Endothelial cell of umbilical vein (primary cell): ENCODE results near the gene STARD9. TPM values are rescaled to one million over a fixed set of nuclear protein-coding genes. Genes with fewer than 3 reads are reported as not detected.

ENCODE experiments used
- BruUV-seq: library from RNA; stranded (reverse); fragments of 400-500 nt; replicated peaks from 2 replicates; lab custom pipeline; 2021; lab: Mats Ljungman, UMichigan
- CTCF ChIA-PET: fragments of 300-600, 350-600 bp; sonication (Branson Sonifier 250); formaldehyde crosslinking; loops from one replicate; lab custom pipeline; 2021; ENCODE audit warnings: antibody characterized with exemption, inconsistent platforms; lab: Charles Lee
- POLR2A ChIA-PET: fragments of 300-600, 350-600 bp; sonication (Branson Sonifier 250); formaldehyde crosslinking; loops from one replicate; lab custom pipeline; 2021; ENCODE audit warnings: antibody characterized with exemption, inconsistent platforms; lab: Charles Lee
- DNase-seq: peaks from one replicate; pipeline ENCODE4 v3.0.0-alpha.2; 2011; ENCODE audit warnings: low read depth, low spot score
- FAIRE-seq: peaks from 2 replicates; lab custom pipeline; 2011; peaks lifted over from hg19 to GRCh38; lab: Jason Lieb, UNC
- H2AFZ ChIP-seq: 2 replicates; pipeline ENCODE4 v1.6.0; 2012; ENCODE audit warnings: low read depth, low read length, control low read depth, inconsistent platforms
- H3K27ac ChIP-seq: 2 replicates; pipeline ENCODE4 v1.5.1; 2011; ENCODE audit warnings: low read depth, mild to moderate bottlenecking, control low read depth, low read length, moderate library complexity; ENCODE audit not compliant: insufficient read depth
- H3K27me3 ChIP-seq, 2 experiments: 2 replicates each; pipeline versions ENCODE4 v1.6.0 to v1.6.1; 2011; ENCODE audit warnings: low read length in 2 of 2, mixed read lengths in 1 of 2; ENCODE audit not compliant: control insufficient read depth in 2 of 2, insufficient read depth in 2 of 2
- H3K36me3 ChIP-seq, 2 experiments: 2 replicates in 1 of 2; 3 replicates in 1 of 2; pipeline ENCODE4 v1.5.1; 2011; ENCODE audit warnings: low read length in 2 of 2, mild to moderate bottlenecking in 1 of 2, moderate library complexity in 1 of 2; ENCODE audit not compliant: control insufficient read depth in 2 of 2, insufficient read depth in 2 of 2; ENCODE audit errors: extremely low read depth in 1 of 2
- H3K4me1 ChIP-seq: 3 replicates; pipeline ENCODE4 v1.5.1; 2011; ENCODE audit warnings: mild to moderate bottlenecking, low read length; ENCODE audit not compliant: control insufficient read depth, insufficient read depth; ENCODE audit errors: extremely low read depth
- H3K4me2 ChIP-seq: 2 replicates; pipeline ENCODE4 v1.6.1; 2011; ENCODE audit warnings: low read length, control low read depth, mixed read lengths; ENCODE audit not compliant: insufficient read depth
- H3K4me3 ChIP-seq, 3 experiments: fragments of 200-600 bp in 1 of 3; sonication (generic), shearing (Covaris generic) in 1 of 3; replicated peaks in 1 of 3; 2 replicates each; pipeline ENCODE4 v1.5.1; 2011 to 2016; ENCODE audit warnings: control low read depth in 3 of 3, low read length in 3 of 3, mild to moderate bottlenecking in 2 of 3, inconsistent platforms in 1 of 3, low read depth in 1 of 3, moderate library complexity in 1 of 3; ENCODE audit not compliant: insufficient read depth in 1 of 3
- H3K79me2 ChIP-seq: 2 replicates; pipeline ENCODE4 v1.6.0; 2012; ENCODE audit warnings: low read length, inconsistent platforms; ENCODE audit not compliant: control insufficient read depth, insufficient read depth
- H3K9ac ChIP-seq: replicated peaks from 2 replicates; pipeline ENCODE3; 2011; ENCODE audit warnings: low read length, control low read depth; ENCODE audit not compliant: insufficient read depth; ENCODE audit errors: extremely low read depth
- H3K9me1 ChIP-seq: replicated peaks from 3 replicates; pipeline ENCODE4 v1.6.0; 2011; ENCODE audit warnings: mild to moderate bottlenecking, low read length; ENCODE audit not compliant: control insufficient read depth, insufficient read depth; ENCODE audit errors: extremely low read depth
- H3K9me3 ChIP-seq: replicated peaks from 2 replicates; pipeline ENCODE4 v1.5.1; 2012; ENCODE audit warnings: low read length, inconsistent platforms; ENCODE audit not compliant: control insufficient read depth, insufficient read depth
- H4K20me1 ChIP-seq: replicated peaks from 2 replicates; pipeline ENCODE3; 2011; ENCODE audit warnings: mild to moderate bottlenecking, low read length; ENCODE audit not compliant: control insufficient read depth, insufficient read depth; ENCODE audit errors: extremely low read depth
- CTCF ChIP-seq, 2 donors: IDR thresholded peaks; 1 replicate in 1 of 2; 2 replicates in 1 of 2; pipeline ENCODE4 v1.5.1; 2011; ENCODE audit warnings: low read length in 2 of 2, mild to moderate bottlenecking in 2 of 2, moderate library complexity in 2 of 2, control low read depth in 1 of 2, inconsistent platforms in 1 of 2, low read depth in 1 of 2; ENCODE audit not compliant: insufficient read depth in 1 of 2; ENCODE audit errors: extremely low read depth in 1 of 2
- EZH2 ChIP-seq: IDR thresholded peaks from 2 replicates; pipeline ENCODE4 v1.6.1; 2012; ENCODE audit warnings: borderline replicate concordance, low read depth, mild to moderate bottlenecking, moderate library complexity, low read length, inconsistent platforms; ENCODE audit not compliant: severe bottlenecking
- FOS ChIP-seq: IDR thresholded peaks from 2 replicates; pipeline ENCODE4 v1.6.1; 2011; ENCODE audit warnings: mild to moderate bottlenecking, low read length, moderate library complexity, borderline replicate concordance; ENCODE audit not compliant: insufficient read depth
- GATA2 ChIP-seq: IDR thresholded peaks from 2 replicates; pipeline ENCODE4 v1.7.0; 2011; ENCODE audit warnings: low read depth, mild to moderate bottlenecking, moderate library complexity, mixed read lengths, low read length; ENCODE audit not compliant: insufficient read length, insufficient read depth
- JUN ChIP-seq: IDR thresholded peaks from 2 replicates; pipeline ENCODE4 v1.6.1; 2011; ENCODE audit warnings: borderline replicate concordance, low read depth; ENCODE audit not compliant: insufficient read length, insufficient read depth
- MAX ChIP-seq: IDR thresholded peaks from 2 replicates; pipeline ENCODE4 v1.6.1; 2011; ENCODE audit not compliant: insufficient read depth, insufficient read length
- MYC ChIP-seq: IDR thresholded peaks from one replicate; pipeline ENCODE4 v1.6.1; 2011; ENCODE audit warnings: mild to moderate bottlenecking, low read depth, low read length
- POLR2A ChIP-seq: IDR thresholded peaks from 2 replicates; pipeline ENCODE4 v1.6.1; 2012; ENCODE audit warnings: low read depth, mild to moderate bottlenecking, control low read depth, low read length
- POLR2AphosphoS5 ChIP-seq: IDR thresholded peaks from 2 replicates; pipeline ENCODE4 v1.6.1; 2012; ENCODE audit warnings: low read depth, mild to moderate bottlenecking, control low read depth, low read length, moderate library complexity; ENCODE audit not compliant: insufficient read depth
- dilution Hi-C: fragments of 300-500 bp; cut with MboI; formaldehyde crosslinking; loops from one replicate; pipeline ENCODE4 v1.15.0; 2019; ENCODE audit warnings: low sequenced_read_pairs; ENCODE audit not compliant: extremely low pct_ligation_motif_present
- intact Hi-C: fragments of 100-400 bp; cut with micrococcal nuclease; formaldehyde crosslinking; loops from one replicate; pipeline ENCODE4 v1.10.0; 2022
- polyA plus RNA-seq, 4 experiments: library from polyadenylated mRNA; depleted of rRNA in 3 of 4; stranded (reverse) in 3 of 4; unstranded in 1 of 4; fragments of >200 nt; gene quantifications; 2 replicates each; pipeline versions ENCODE4 v1.2.1 to v1.2.3, GENCODE V29; 2011 to 2012; ENCODE audit warnings: missing spikeins in 1 of 4
- total RNA-seq: library from RNA; stranded (reverse); gene quantifications from 2 replicates; pipeline ENCODE4 v1.2.3, GENCODE V29; 2021

STARD9 gene
- total and polyA plus RNA-seq, 2 donors (not counting 3 experiments of a cell fraction or from before 2014, with no cell fraction given), result 4.6 to 17.5 TPM

GRCh38 chr15:42533246-42533645 lies 42.2 kb upstream of the STARD9 start:
- no peaks in the 10 kb centered on the region for H3K79me2 ChIP-seq
- FAIRE-seq (no peak), DNase-seq (no peak)
- ChIA-PET POLR2A (interaction anchor here (0.6 kb wide), 1 partner anchor 117 kb away, joined by 6 read pairs; no protein-coding TSS in a partner anchor), CTCF (interaction anchor here (1.7 kb wide), 1 partner anchor 116 kb away, joined by 4 read pairs; no protein-coding TSS in a partner anchor)
- H3K4me1 ChIP-seq, result no peaks in the 10 kb centered on the region
- TF ChIP-seq MAX (no peak), JUN (no peak), POLR2A (no peak), FOS (no peak), MYC (no peak), EZH2 (no peak), CTCF (IDR thresholded peaks at IDR 0.05; ENCODE audit: extremely low read depth in 1 of 2, insufficient read depth in 1 of 2, low read depth in 1 of 2, low read length in 2 of 2) (no peak), POLR2AphosphoS5 (no peak), GATA2 (no peak)
- no peak overlapping the region for H3K4me2 ChIP-seq
- H3K9me3 ChIP-seq, result no peaks in the 10 kb centered on the region
- H3K27me3 ChIP-seq, result no peaks in the 10 kb centered on the region
- no TSS peak for BruUV-seq
- no peaks in the 10 kb centered on the region for H4K20me1 ChIP-seq
- H3K4me3 ChIP-seq, result no peak overlapping the region
- dilution Hi-C loops, result no loop called here
- peaks cover 7 to 24% of the 10 kb centered on the region in 2 experiments for H3K36me3 ChIP-seq
- intact Hi-C loops, result no loop called here
- H3K9ac ChIP-seq, result no peak overlapping the region
- no peak overlapping the region for H2AFZ ChIP-seq
- H3K9me1 ChIP-seq, result no peaks in the 10 kb centered on the region
- no peak overlapping the region for H3K27ac ChIP-seq
